Omental fat pad (tissue), 4 donors: ENCODE data around the gene MEAF6. TPM values are rescaled to one million over a fixed set of nuclear protein-coding genes. Genes with fewer than 3 reads are reported as not detected.
A peak's percentile ranks its signal among the peaks of the same experiment; 100 is the strongest.

Source experiments
- ATAC-seq: fragments of 150-250 bp; one replicate; pipeline ENCODE4 v1.9.1; 2016; ENCODE audit warnings: mild to moderate bottlenecking, moderate library complexity; ENCODE audit not compliant: low FRiP score
- DNase-seq: peaks from one replicate; pipeline ENCODE4 v3.0.0-alpha.2; 2019; ENCODE audit warnings: low spot score
- total RNA-seq, 4 donors: library from RNA; depleted of rRNA; stranded (reverse); fragments of >200 nt; gene quantifications; one replicate each; pipeline ENCODE4 v1.1.0, GENCODE V29; 2016
- TF ChIP-seq, protein P1 (sequence below), 3 donors: fragments of 450-650 bp; IDR thresholded peaks; one replicate each; pipeline ENCODE4 v1.5.1; 2016 to 2017; ENCODE audit warnings: antibody characterized with exemption in 3 of 3, mild to moderate bottlenecking in 3 of 3, moderate library complexity in 2 of 3

MEAF6 gene
- total RNA-seq, 4 donors from 2014 or later: 56.2 to 87.2 (median 61.5) TPM

DNA sequence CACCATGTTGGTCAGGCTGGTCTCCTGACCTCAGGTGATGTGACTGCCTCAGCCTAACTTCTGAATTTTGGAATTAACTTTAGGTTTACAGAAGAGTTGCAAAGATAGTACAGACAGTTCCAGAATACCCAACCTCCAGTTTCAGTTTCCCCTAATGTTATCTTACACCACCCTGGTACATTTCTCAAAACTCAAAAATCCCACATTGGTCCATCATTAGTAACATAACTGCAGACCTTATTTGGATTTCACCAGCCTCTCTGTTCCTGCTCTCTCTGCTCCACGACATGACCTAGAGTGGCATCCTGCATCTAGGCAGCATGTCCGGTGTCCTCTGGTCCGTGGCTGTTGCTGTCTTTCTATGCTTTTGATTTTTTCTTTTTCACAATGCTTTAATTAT is 45.2 kb downstream of the MEAF6 start:
- TF ChIP-seq, protein P1, sequence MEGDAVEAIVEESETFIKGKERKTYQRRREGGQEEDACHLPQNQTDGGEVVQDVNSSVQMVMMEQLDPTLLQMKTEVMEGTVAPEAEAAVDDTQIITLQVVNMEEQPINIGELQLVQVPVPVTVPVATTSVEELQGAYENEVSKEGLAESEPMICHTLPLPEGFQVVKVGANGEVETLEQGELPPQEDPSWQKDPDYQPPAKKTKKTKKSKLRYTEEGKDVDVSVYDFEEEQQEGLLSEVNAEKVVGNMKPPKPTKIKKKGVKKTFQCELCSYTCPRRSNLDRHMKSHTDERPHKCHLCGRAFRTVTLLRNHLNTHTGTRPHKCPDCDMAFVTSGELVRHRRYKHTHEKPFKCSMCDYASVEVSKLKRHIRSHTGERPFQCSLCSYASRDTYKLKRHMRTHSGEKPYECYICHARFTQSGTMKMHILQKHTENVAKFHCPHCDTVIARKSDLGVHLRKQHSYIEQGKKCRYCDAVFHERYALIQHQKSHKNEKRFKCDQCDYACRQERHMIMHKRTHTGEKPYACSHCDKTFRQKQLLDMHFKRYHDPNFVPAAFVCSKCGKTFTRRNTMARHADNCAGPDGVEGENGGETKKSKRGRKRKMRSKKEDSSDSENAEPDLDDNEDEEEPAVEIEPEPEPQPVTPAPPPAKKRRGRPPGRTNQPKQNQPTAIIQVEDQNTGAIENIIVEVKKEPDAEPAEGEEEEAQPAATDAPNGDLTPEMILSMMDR (IDR thresholded peaks at IDR 0.05): no peak
- DNase-seq (no peak), ATAC-seq (no peak)

DNA sequence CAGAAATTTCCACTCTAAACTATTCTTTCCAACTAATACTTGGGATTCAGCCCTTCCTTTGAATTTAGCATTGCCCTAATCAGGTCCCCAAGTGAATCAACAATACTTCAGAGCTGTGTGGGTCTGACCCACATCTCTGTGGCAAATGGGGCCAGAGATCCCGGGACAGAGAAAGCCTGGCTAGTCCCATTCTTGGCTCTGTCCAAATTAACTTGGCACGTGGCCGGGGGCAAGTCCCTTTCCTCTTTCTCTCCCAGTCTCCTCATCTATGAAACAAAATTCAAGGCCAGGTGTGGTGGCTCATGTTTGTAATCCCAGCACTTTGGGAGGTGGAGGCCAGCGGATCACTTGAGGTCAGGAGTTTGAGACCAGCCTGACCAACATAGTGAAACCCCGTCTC is 46.5 kb downstream of the MEAF6 start:
- ATAC-seq (no peak), DNase-seq (no peak)
- TF ChIP-seq, protein P1 (IDR thresholded peaks at IDR 0.05): no peak

- DNase-seq: no peak
- TF ChIP-seq, protein P1 (IDR thresholded peaks at IDR 0.05): no peak
- ATAC-seq: peak; percentile 58
These were observed 48.7 kb downstream of the MEAF6 start for GRCh38 chr1:37465593-37466517.

DNA sequence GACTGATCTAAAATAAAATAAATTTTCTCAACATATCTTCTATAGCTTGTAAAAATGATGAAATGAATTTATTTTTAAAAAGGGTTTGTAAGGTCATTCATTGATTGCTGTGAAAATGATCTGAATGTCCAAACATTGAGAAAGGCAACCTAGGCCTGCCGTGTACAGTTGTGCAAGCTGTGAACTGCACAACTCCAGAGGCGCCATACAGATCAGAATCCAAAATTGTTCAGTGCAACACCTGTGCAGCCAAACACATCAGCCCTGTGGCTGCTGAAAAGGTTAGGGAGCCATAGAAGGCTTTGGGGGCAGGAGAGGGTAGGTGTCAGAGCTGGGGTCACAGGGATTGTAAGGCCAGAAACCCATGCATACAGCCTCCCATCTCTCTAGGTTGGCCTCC is 50.1 kb downstream of the MEAF6 start:
- no peak for DNase-seq
- ATAC-seq: no peak
- TF ChIP-seq, protein P1 (IDR thresholded peaks at IDR 0.05): no peak

GRCh38 chr1:37461698-37462436 is 52.7 kb downstream of the MEAF6 start:
- TF ChIP-seq, protein P1 (IDR thresholded peaks at IDR 0.05): no peak
- ATAC-seq (no peak), DNase-seq (no peak)

- TF ChIP-seq, protein P1 (IDR thresholded peaks at IDR 0.05): no peak
- DNase-seq (no peak), ATAC-seq (no peak)
These were observed 56.0 kb downstream of the MEAF6 start for GRCh38 chr1:37458551-37458950.
